Measurements from ENCODE around the gene EPB41L5. TPM values are rescaled to one million over a fixed set of nuclear protein-coding genes. Genes with fewer than 3 reads are reported as not detected.
"Not testable (repeated sequence)": the region's sequence is repeated elsewhere in the genome, so short reads cannot be mapped to it uniquely, and the experiment has no call there.

Gene EPB41L5
- 14.9 and 16.2 TPM in 2 replicates for total RNA-seq
- long read RNA-seq, full-length matches to known transcripts = 2 of 9 reads
- long read RNA-seq, partial matches to known transcripts = 3 of 9 reads
- long read RNA-seq, other reads (novel, unspliced or antisense) = 4 of 9 reads

GRCh38 chr2:120012771-120013596 is at the start of gene EPB41L5:
EPB41L5 (plus strand) TSS chr2:120013077; CDS start chr2:120019085, 6,008 bp downstream.
- Mint-ChIP-seq H3K36me3 (ENCODE audit: unreplicated experiment) (no peaks in the 10 kb centered on the region), H3K27ac (ENCODE audit: unreplicated experiment) (peak within 1 kb of the TSS; percentile 36), H3K4me3 (ENCODE audit: unreplicated experiment) (peak within 1 kb of the TSS; percentile 84), H3K9me3 (ENCODE audit: unreplicated experiment) (no peaks in the 10 kb centered on the region), H3K27me3 (ENCODE audit: unreplicated experiment) (no peaks in the 10 kb centered on the region), H3K4me1 (ENCODE audit: unreplicated experiment) (peaks cover 21% of the 10 kb centered on the region)
- DNase-seq (ENCODE audit: extremely low spot score, unreplicated experiment) = peak; percentile 96
- TF ChIP-seq CTCF (IDR thresholded peaks at IDR 0.05) = no peak

GRCh38 chr2:119981896-119982295 is 31.0 kb upstream of the EPB41L5 start:
- H3K9me3 Mint-ChIP-seq (ENCODE audit: unreplicated experiment) = no peaks in the 10 kb centered on the region
- H3K4me3 Mint-ChIP-seq (ENCODE audit: unreplicated experiment) = no peak overlapping the region
- no peak for TF ChIP-seq CTCF (IDR thresholded peaks at IDR 0.05)
- no peak overlapping the region for H3K27ac Mint-ChIP-seq (ENCODE audit: unreplicated experiment)
- no peak for DNase-seq (ENCODE audit: extremely low spot score, unreplicated experiment)
- no peaks in the 10 kb centered on the region for H3K27me3 Mint-ChIP-seq (ENCODE audit: unreplicated experiment)
- H3K4me1 Mint-ChIP-seq (ENCODE audit: unreplicated experiment) = no peaks in the 10 kb centered on the region
- peaks cover 1% of the 10 kb centered on the region for H3K36me3 Mint-ChIP-seq (ENCODE audit: unreplicated experiment)

DNA sequence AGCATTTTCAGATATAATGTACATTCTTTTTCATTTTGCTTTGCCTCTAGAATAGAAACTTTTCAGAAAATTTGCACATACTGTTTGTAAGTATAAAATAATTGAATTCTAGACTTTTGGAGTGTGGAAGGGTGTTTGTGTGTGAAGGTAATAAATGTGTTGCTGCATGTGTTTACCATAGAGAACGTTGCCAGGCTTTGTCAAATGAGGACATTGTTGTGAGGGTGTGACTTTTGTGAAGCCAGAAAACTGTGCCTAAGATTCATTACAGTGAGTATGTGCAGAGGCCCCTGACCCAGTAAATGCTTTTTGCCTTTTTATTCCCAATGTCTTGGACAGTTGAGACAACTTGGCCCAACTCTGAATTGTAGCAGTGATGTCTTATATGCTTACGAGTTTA is 30.4 kb upstream of the EPB41L5 start:
- no peak overlapping the region for H3K4me3 Mint-ChIP-seq (ENCODE audit: unreplicated experiment)
- DNase-seq (ENCODE audit: extremely low spot score, unreplicated experiment) = no peak
- peaks cover 1% of the 10 kb centered on the region for H3K36me3 Mint-ChIP-seq (ENCODE audit: unreplicated experiment)
- H3K27me3 Mint-ChIP-seq (ENCODE audit: unreplicated experiment) = no peaks in the 10 kb centered on the region
- H3K27ac Mint-ChIP-seq (ENCODE audit: unreplicated experiment) = no peak overlapping the region
- H3K9me3 Mint-ChIP-seq (ENCODE audit: unreplicated experiment) = no peaks in the 10 kb centered on the region
- TF ChIP-seq CTCF (IDR thresholded peaks at IDR 0.05) = no peak
- no peaks in the 10 kb centered on the region for H3K4me1 Mint-ChIP-seq (ENCODE audit: unreplicated experiment)

GRCh38 chr2:119983108-119983507 is 29.8 kb upstream of the EPB41L5 start:
- DNase-seq (ENCODE audit: extremely low spot score, unreplicated experiment) = no peak
- Mint-ChIP-seq H3K27me3 (ENCODE audit: unreplicated experiment) (no peaks in the 10 kb centered on the region), H3K9me3 (ENCODE audit: unreplicated experiment) (no peaks in the 10 kb centered on the region), H3K4me3 (ENCODE audit: unreplicated experiment) (no peak overlapping the region), H3K36me3 (ENCODE audit: unreplicated experiment) (peaks cover 1% of the 10 kb centered on the region), H3K27ac (ENCODE audit: unreplicated experiment) (no peak overlapping the region), H3K4me1 (ENCODE audit: unreplicated experiment) (no peaks in the 10 kb centered on the region)
- no peak for TF ChIP-seq CTCF (IDR thresholded peaks at IDR 0.05)

DNA sequence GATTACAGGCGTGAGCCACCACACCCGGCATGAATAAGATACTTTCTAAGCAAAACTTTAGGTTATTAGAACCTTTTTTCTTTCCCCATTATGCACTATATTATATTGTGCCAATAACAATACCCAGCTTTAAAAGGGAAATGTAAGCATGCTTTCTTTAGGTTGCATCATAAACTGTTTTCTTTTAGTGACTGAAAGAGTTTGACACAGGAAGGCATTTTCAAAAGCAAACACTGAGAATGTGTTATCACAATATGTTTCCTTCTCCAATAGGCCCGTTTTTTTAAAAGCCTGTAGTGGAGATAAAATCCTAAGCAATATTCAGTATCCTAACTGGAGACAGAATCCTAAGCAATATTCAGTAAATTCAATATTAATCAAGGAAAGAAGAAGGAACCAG is 16.7 kb upstream of the EPB41L5 start:
- Mint-ChIP-seq H3K9me3 (ENCODE audit: unreplicated experiment) (peaks cover 2% of the 10 kb centered on the region), H3K4me1 (ENCODE audit: unreplicated experiment) (peaks cover 4% of the 10 kb centered on the region), H3K36me3 (ENCODE audit: unreplicated experiment) (no peaks in the 10 kb centered on the region), H3K27me3 (ENCODE audit: unreplicated experiment) (peaks cover 8% of the 10 kb centered on the region), H3K4me3 (ENCODE audit: unreplicated experiment) (no peak overlapping the region), H3K27ac (ENCODE audit: unreplicated experiment) (peak overlapping the region; percentile 64)
- no peak for DNase-seq (ENCODE audit: extremely low spot score, unreplicated experiment)
- TF ChIP-seq CTCF (IDR thresholded peaks at IDR 0.05) = no peak

DNA sequence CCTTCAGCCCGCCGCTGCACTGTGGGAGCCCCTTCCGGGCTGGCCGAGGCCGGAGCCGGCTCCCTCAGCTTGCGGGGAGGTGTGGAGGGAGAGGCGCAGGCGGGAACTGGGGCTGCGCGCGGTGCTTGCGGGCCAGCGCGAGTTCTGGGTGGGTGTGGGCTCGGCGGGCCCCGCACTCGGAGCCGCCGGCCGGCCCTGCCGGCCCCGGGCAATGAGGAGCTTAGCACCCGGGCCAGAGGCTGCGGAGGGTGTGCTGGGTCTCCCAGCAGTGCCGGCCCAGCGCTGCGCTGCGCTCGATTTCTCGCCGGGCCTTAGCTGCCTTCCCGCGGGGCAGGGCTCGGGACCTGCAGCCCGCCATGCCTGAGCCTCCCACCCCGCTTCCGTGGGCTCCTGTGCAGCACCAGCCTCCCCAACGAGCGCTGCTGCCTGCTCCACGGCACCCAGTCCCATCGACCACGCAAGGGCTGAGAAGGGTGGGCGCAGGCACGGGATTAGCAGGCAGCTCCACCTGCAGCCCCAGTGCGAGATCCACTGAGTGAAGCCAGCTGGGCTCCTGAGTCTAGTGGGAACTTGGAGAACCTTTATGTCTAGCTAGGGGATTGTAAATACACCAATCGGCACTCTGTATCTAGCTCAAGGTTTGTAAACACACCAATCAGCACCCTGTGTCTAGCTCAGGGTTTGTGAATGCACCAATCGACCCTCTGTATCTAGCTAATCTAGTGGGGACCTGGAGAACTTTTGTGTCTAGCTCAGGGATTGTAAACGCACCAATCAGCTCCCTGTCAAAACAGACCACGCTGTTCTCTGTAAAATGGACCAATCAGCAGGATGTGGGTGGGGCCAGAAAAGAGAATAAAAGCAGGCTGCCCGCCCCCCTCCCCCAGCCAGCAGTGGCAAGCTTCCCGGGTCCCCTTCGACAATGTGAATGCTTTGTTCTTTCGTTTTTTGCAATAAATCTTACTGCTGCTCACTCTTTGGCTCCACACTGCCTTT is 15.7 kb upstream of the EPB41L5 start:
- H3K9me3 Mint-ChIP-seq (ENCODE audit: unreplicated experiment); H3K27me3 Mint-ChIP-seq (ENCODE audit: unreplicated experiment); H3K4me3 Mint-ChIP-seq (ENCODE audit: unreplicated experiment): not testable (repeated sequence)

More for the DNA sequence above, 15.7 kb upstream of the EPB41L5 start:
- DNase-seq (ENCODE audit: extremely low spot score, unreplicated experiment); H3K4me1 Mint-ChIP-seq (ENCODE audit: unreplicated experiment); H3K36me3 Mint-ChIP-seq (ENCODE audit: unreplicated experiment); H3K27ac Mint-ChIP-seq (ENCODE audit: unreplicated experiment): not testable (repeated sequence)
